GM23338 (cell line): ENCODE data around the gene SLC7A6. TPM values are rescaled to one million over a fixed set of nuclear protein-coding genes. Genes with fewer than 3 reads are reported as not detected.

Experiments used
- ATAC-seq: fragments of 200-7000 bp; cut with Tn5 transposase; 3 replicates; pipeline ENCODE4 v1.9.1; 2020
- DNase-seq: peaks from one replicate; pipeline ENCODE4 v3.0.0-alpha.2; 2015; ENCODE audit warnings: low spot score
- H2AFZ ChIP-seq: fragments of 200-600 bp; sonication (generic); 2 replicates; pipeline ENCODE4 v1.8.0; 2016; ENCODE audit warnings: antibody characterized with exemption, mild to moderate bottlenecking, moderate library complexity
- H3F3A ChIP-seq: fragments of 200-600 bp; sonication (generic); replicated peaks from 2 replicates; pipeline ENCODE4 v1.8.0; 2017; ENCODE audit warnings: antibody characterized with exemption, mixed run types, low read depth
- H3K27ac ChIP-seq: fragments of 200-600 bp; sonication (generic); 2 replicates; pipeline ENCODE4 v1.6.1; 2016; ENCODE audit warnings: low read depth
- H3K27me3 ChIP-seq: fragments of 200-600 bp; sonication (generic); 2 replicates; pipeline ENCODE4 v1.8.0; 2016; ENCODE audit warnings: mild to moderate bottlenecking, mixed run types, moderate library complexity; ENCODE audit not compliant: insufficient read depth
- H3K36me3 ChIP-seq: fragments of 200-600 bp; sonication (generic); 2 replicates; pipeline ENCODE4 v1.8.0; 2016; ENCODE audit warnings: mild to moderate bottlenecking; ENCODE audit not compliant: insufficient read depth
- H3K4me1 ChIP-seq: fragments of 200-600 bp; sonication (generic); 2 replicates; pipeline ENCODE4 v1.8.0; 2016; ENCODE audit warnings: mild to moderate bottlenecking, moderate library complexity; ENCODE audit not compliant: insufficient read depth
- H3K4me2 ChIP-seq: fragments of 200-600 bp; sonication (generic); 2 replicates; pipeline ENCODE4 v1.7.1; 2017; ENCODE audit warnings: mixed run types
- H3K4me3 ChIP-seq: fragments of 200-600 bp; sonication (generic); 2 replicates; pipeline ENCODE4 v1.6.1; 2016; ENCODE audit warnings: mixed run types
- H3K79me2 ChIP-seq: fragments of 200-600 bp; sonication (generic); replicated peaks from 2 replicates; pipeline ENCODE4 v1.8.0; 2017; ENCODE audit warnings: mild to moderate bottlenecking; ENCODE audit not compliant: insufficient read depth
- H3K9me2 ChIP-seq: fragments of 200-600 bp; sonication (generic); 2 replicates; pipeline ENCODE4 v1.8.0; 2017; ENCODE audit not compliant: insufficient read depth
- H4K20me1 ChIP-seq: fragments of 200-600 bp; sonication (generic); replicated peaks from 2 replicates; pipeline ENCODE4 v1.8.0; 2017; ENCODE audit warnings: mild to moderate bottlenecking; ENCODE audit not compliant: insufficient read depth
- H3K27ac Mint-ChIP-seq: 2 replicates; pipeline ENCODE4 v1.8.0; 2020; ENCODE audit warnings: inconsistent platforms, mild to moderate bottlenecking, moderate library complexity, mixed read lengths
- H3K27me3 Mint-ChIP-seq: 3 replicates; pipeline ENCODE4 v1.8.0; 2022; ENCODE audit warnings: low read depth, mild to moderate bottlenecking, moderate library complexity, mixed read lengths, inconsistent platforms; ENCODE audit not compliant: insufficient read depth, poor library complexity
- H3K36me3 Mint-ChIP-seq: 3 replicates; pipeline ENCODE4 v1.8.0; 2021; ENCODE audit warnings: low read depth, mild to moderate bottlenecking, inconsistent platforms, moderate library complexity, mixed read lengths
- H3K4me1 Mint-ChIP-seq: 3 replicates; pipeline ENCODE4 v1.8.0; 2020; ENCODE audit warnings: mild to moderate bottlenecking, inconsistent platforms, mixed read lengths
- H3K4me3 Mint-ChIP-seq: 3 replicates; pipeline ENCODE4 v1.8.0; 2021; ENCODE audit warnings: moderate library complexity, mild to moderate bottlenecking, inconsistent platforms, mixed read lengths
- H3K9me3 Mint-ChIP-seq: 3 replicates; pipeline ENCODE4 v1.8.0; 2020; ENCODE audit warnings: moderate library complexity, mild to moderate bottlenecking, inconsistent platforms, mixed read lengths
- CREB1 ChIP-seq: fragments of 250-450 bp; sonication (Bioruptor Pico); IDR thresholded peaks from 2 replicates; pipeline ENCODE4 v1.5.0; 2020; ENCODE audit warnings: low read depth, mild to moderate bottlenecking, moderate library complexity
- EZH2phosphoT487 ChIP-seq: fragments of 200-600 bp; sonication (generic); IDR thresholded peaks from one replicate; pipeline ENCODE4 v1.8.1; 2018; ENCODE audit warnings: antibody characterized with exemption; ENCODE audit not compliant: unreplicated experiment
- NANOG ChIP-seq: IDR thresholded peaks from 2 replicates; pipeline ENCODE4 v1.6.1; 2016; ENCODE audit warnings: antibody characterized with exemption, borderline replicate concordance
- ZNF114 ChIP-seq: fragments of 250-450 bp; sonication (Bioruptor Pico); IDR thresholded peaks from 2 replicates; pipeline ENCODE4 v1.5.0; 2020; ENCODE audit warnings: mild to moderate bottlenecking, moderate library complexity
- polyA plus RNA-seq: library from polyadenylated mRNA; unstranded; fragments of >200 nt; fragmentation: Nextera tagmentation; extraction: Ambion mirVana; gene quantifications from 2 replicates; pipeline ENCODE4 v1.2.1, GENCODE V29; 2016
- total RNA-seq: library from RNA; depleted of rRNA; stranded (reverse); fragments of >200 nt; shearing (Covaris generic); gene quantifications from 2 replicates; pipeline ENCODE4 v1.2.3, GENCODE V29; 2014
- TF ChIP-seq, protein P1 (sequence below): IDR thresholded peaks from 2 replicates; pipeline ENCODE4 v1.6.1; 2016; ENCODE audit warnings: antibody characterized with exemption
- TF ChIP-seq, protein P2 (sequence below): IDR thresholded peaks from one replicate; pipeline ENCODE4 v1.6.1; 2018; ENCODE audit warnings: antibody characterized with exemption; ENCODE audit not compliant: unreplicated experiment
- TF ChIP-seq, protein P3 (sequence below), 2 experiments: fragments of 200-600 bp in 1 of 2; sonication (generic) in 1 of 2; conservative IDR thresholded peaks; 2 replicates each; pipeline versions ENCODE4 v1.5.1 to v1.6.1; 2016 to 2017; ENCODE audit warnings: antibody characterized with exemption in 2 of 2, low read depth in 2 of 2, mild to moderate bottlenecking in 2 of 2, moderate library complexity in 1 of 2
- TF ChIP-seq, protein P4 (sequence below): fragments of 250-450 bp; sonication (Bioruptor Pico); IDR thresholded peaks from 2 replicates; pipeline ENCODE4 v1.5.0; 2020; ENCODE audit warnings: mild to moderate bottlenecking, moderate library complexity

The SLC7A6 gene
- total and polyA plus RNA-seq, 2 experiments from 2014 or later: 16.6 to 30.9 TPM

DNA sequence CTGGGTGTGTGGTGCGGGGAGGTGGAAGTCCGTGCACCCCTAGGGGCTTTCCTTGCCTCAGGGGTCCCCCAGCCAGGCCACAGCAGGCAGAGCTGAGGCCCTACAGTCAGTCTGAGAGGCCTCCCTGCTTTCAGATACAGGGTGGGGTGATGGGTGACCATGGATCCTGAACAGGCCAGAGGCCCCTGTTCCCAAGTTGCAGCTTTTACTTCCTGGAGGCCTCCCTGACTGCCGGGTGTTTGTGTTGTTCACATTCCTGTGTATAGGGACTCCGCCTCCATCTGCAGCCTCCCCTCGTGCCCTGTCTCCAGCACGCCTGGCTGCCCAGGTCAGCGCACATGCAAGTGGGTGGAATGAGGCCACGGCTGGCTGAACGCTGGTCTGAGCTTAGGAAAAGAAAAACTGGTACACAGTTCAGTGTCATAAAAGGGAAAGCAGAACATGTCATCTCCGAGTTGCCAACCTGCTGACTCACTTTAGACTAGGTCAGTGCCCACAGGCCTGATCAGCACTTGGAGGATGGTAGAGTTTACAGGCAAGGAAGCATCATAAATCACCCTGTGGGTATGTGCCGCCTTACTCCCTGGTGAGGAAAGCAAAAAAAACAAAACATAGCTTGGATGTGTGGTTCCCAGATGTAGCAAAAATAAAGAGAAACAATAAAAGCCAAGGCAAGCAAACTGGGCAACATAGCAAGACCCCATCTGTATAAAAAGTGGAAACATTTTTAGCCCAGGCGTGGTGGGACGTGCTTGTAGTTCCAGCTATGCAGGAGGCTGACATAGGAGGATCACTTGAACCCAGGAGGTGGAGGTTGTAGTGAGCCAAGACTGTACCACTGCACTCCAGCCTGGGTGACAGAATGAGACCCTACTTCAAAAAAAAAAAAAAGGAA is 6.2 kb upstream of the SLC7A6 start:
- H3K27me3 Mint-ChIP-seq: peaks cover 12% of the 10 kb centered on the region
- TF ChIP-seq CREB1 (CRISPR knock-in tag) (no peak), ZNF114 (CRISPR knock-in tag) (no peak), NANOG (no peak), EZH2phosphoT487 (no peak)
- TF ChIP-seq, protein P1, sequence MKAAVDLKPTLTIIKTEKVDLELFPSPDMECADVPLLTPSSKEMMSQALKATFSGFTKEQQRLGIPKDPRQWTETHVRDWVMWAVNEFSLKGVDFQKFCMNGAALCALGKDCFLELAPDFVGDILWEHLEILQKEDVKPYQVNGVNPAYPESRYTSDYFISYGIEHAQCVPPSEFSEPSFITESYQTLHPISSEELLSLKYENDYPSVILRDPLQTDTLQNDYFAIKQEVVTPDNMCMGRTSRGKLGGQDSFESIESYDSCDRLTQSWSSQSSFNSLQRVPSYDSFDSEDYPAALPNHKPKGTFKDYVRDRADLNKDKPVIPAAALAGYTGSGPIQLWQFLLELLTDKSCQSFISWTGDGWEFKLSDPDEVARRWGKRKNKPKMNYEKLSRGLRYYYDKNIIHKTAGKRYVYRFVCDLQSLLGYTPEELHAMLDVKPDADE: no peak
- TF ChIP-seq, protein P2, sequence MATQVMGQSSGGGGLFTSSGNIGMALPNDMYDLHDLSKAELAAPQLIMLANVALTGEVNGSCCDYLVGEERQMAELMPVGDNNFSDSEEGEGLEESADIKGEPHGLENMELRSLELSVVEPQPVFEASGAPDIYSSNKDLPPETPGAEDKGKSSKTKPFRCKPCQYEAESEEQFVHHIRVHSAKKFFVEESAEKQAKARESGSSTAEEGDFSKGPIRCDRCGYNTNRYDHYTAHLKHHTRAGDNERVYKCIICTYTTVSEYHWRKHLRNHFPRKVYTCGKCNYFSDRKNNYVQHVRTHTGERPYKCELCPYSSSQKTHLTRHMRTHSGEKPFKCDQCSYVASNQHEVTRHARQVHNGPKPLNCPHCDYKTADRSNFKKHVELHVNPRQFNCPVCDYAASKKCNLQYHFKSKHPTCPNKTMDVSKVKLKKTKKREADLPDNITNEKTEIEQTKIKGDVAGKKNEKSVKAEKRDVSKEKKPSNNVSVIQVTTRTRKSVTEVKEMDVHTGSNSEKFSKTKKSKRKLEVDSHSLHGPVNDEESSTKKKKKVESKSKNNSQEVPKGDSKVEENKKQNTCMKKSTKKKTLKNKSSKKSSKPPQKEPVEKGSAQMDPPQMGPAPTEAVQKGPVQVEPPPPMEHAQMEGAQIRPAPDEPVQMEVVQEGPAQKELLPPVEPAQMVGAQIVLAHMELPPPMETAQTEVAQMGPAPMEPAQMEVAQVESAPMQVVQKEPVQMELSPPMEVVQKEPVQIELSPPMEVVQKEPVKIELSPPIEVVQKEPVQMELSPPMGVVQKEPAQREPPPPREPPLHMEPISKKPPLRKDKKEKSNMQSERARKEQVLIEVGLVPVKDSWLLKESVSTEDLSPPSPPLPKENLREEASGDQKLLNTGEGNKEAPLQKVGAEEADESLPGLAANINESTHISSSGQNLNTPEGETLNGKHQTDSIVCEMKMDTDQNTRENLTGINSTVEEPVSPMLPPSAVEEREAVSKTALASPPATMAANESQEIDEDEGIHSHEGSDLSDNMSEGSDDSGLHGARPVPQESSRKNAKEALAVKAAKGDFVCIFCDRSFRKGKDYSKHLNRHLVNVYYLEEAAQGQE: no peak
- TF ChIP-seq, protein P3, sequence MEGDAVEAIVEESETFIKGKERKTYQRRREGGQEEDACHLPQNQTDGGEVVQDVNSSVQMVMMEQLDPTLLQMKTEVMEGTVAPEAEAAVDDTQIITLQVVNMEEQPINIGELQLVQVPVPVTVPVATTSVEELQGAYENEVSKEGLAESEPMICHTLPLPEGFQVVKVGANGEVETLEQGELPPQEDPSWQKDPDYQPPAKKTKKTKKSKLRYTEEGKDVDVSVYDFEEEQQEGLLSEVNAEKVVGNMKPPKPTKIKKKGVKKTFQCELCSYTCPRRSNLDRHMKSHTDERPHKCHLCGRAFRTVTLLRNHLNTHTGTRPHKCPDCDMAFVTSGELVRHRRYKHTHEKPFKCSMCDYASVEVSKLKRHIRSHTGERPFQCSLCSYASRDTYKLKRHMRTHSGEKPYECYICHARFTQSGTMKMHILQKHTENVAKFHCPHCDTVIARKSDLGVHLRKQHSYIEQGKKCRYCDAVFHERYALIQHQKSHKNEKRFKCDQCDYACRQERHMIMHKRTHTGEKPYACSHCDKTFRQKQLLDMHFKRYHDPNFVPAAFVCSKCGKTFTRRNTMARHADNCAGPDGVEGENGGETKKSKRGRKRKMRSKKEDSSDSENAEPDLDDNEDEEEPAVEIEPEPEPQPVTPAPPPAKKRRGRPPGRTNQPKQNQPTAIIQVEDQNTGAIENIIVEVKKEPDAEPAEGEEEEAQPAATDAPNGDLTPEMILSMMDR (conservative IDR thresholded peaks at IDR 0.05; ENCODE audit: low read depth in 2 of 2): no peak
- TF ChIP-seq, protein P4, sequence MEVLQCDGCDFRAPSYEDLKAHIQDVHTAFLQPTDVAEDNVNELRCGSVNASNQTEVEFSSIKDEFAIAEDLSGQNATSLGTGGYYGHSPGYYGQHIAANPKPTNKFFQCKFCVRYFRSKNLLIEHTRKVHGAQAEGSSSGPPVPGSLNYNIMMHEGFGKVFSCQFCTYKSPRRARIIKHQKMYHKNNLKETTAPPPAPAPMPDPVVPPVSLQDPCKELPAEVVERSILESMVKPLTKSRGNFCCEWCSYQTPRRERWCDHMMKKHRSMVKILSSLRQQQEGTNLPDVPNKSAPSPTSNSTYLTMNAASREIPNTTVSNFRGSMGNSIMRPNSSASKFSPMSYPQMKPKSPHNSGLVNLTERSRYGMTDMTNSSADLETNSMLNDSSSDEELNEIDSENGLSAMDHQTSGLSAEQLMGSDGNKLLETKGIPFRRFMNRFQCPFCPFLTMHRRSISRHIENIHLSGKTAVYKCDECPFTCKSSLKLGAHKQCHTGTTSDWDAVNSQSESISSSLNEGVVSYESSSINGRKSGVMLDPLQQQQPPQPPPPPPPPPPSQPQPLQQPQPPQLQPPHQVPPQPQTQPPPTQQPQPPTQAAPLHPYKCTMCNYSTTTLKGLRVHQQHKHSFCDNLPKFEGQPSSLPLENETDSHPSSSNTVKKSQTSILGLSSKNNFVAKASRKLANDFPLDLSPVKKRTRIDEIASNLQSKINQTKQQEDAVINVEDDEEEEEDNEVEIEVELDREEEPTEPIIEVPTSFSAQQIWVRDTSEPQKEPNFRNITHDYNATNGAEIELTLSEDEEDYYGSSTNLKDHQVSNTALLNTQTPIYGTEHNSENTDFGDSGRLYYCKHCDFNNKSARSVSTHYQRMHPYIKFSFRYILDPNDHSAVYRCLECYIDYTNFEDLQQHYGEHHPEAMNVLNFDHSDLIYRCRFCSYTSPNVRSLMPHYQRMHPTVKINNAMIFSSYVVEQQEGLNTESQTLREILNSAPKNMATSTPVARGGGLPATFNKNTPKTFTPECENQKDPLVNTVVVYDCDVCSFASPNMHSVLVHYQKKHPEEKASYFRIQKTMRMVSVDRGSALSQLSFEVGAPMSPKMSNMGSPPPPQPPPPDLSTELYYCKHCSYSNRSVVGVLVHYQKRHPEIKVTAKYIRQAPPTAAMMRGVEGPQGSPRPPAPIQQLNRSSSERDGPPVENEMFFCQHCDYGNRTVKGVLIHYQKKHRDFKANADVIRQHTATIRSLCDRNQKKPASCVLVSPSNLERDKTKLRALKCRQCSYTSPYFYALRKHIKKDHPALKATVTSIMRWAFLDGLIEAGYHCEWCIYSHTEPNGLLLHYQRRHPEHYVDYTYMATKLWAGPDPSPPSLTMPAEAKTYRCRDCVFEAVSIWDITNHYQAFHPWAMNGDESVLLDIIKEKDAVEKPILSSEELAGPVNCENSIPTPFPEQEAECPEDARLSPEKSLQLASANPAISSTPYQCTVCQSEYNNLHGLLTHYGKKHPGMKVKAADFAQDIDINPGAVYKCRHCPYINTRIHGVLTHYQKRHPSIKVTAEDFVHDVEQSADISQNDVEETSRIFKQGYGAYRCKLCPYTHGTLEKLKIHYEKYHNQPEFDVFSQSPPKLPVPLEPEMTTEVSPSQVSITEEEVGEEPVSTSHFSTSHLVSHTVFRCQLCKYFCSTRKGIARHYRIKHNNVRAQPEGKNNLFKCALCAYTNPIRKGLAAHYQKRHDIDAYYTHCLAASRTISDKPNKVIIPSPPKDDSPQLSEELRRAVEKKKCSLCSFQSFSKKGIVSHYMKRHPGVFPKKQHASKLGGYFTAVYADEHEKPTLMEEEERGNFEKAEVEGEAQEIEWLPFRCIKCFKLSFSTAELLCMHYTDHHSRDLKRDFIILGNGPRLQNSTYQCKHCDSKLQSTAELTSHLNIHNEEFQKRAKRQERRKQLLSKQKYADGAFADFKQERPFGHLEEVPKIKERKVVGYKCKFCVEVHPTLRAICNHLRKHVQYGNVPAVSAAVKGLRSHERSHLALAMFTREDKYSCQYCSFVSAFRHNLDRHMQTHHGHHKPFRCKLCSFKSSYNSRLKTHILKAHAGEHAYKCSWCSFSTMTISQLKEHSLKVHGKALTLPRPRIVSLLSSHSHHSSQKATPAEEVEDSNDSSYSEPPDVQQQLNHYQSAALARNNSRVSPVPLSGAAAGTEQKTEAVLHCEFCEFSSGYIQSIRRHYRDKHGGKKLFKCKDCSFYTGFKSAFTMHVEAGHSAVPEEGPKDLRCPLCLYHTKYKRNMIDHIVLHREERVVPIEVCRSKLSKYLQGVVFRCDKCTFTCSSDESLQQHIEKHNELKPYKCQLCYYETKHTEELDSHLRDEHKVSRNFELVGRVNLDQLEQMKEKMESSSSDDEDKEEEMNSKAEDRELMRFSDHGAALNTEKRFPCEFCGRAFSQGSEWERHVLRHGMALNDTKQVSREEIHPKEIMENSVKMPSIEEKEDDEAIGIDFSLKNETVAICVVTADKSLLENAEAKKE (CRISPR knock-in tag): no peak
- no peaks in the 10 kb centered on the region for H3K27me3 ChIP-seq
- H3K4me3 Mint-ChIP-seq: no peak overlapping the region
- H3F3A ChIP-seq: 0 out of 2 replicates have a peak, but pooled peaks cover 3% of the 10 kb centered on the region
- H3K27ac ChIP-seq: no peak overlapping the region
- no peak overlapping the region for H3K4me3 ChIP-seq
- no peak overlapping the region for H3K27ac Mint-ChIP-seq
- no peaks in the 10 kb centered on the region; the same call in 2 of the 3 replicates for H3K36me3 Mint-ChIP-seq
- H4K20me1 ChIP-seq: no peaks in the 10 kb centered on the region; the same call in 1 of the 2 replicates
- no peak overlapping the region for H3K4me2 ChIP-seq
- no peak for DNase-seq
- no peak overlapping the region for H2AFZ ChIP-seq
- H3K79me2 ChIP-seq: no peaks in the 10 kb centered on the region
- H3K4me1 ChIP-seq: no peaks in the 10 kb centered on the region
- H3K9me3 Mint-ChIP-seq: no peaks in the 10 kb centered on the region
- ATAC-seq: no peak
- H3K9me2 ChIP-seq: no peaks in the 10 kb centered on the region
- H3K36me3 ChIP-seq: no peaks in the 10 kb centered on the region
- H3K4me1 Mint-ChIP-seq: no peaks in the 10 kb centered on the region; the same call in 2 of the 3 replicates
